H9 (cell line): ENCODE data around the gene R3HDM1. TPM values are rescaled to one million over a fixed set of nuclear protein-coding genes. Genes with fewer than 3 reads are reported as not detected.
A peak's percentile ranks its signal among the peaks of the same experiment; 100 is the strongest.

Experiments used
- DNase-seq: peaks from one replicate; pipeline ENCODE4 v3.0.0-alpha.2; 2017
- H2AFZ ChIP-seq: one replicate; pipeline ENCODE4 v1.6.1; 2013; ENCODE audit warnings: mild to moderate bottlenecking, low read length, control low read depth, moderate library complexity
- H2AK5ac ChIP-seq: 2 replicates; pipeline ENCODE4 v1.6.1; 2013; ENCODE audit warnings: low read length, control low read depth, mixed read lengths; ENCODE audit not compliant: insufficient read length
- H2BK120ac ChIP-seq: one replicate; pipeline ENCODE4 v1.6.1; 2013; ENCODE audit warnings: low read depth, mild to moderate bottlenecking, low read length, control low read depth, inconsistent platforms; ENCODE audit not compliant: poor library complexity, severe bottlenecking
- H2BK12ac ChIP-seq: 2 replicates; pipeline ENCODE4 v1.6.1; 2013; ENCODE audit warnings: low read length, control low read depth, mixed read lengths, low read depth; ENCODE audit not compliant: insufficient read length
- H2BK15ac ChIP-seq: 2 replicates; pipeline ENCODE4 v1.6.1; 2013; ENCODE audit warnings: low read depth, low read length, control low read depth
- H2BK20ac ChIP-seq: one replicate; pipeline ENCODE4 v1.6.1; 2013; ENCODE audit warnings: low read depth, mild to moderate bottlenecking, low read length, control low read depth, inconsistent platforms; ENCODE audit not compliant: poor library complexity, severe bottlenecking
- H2BK5ac ChIP-seq: 2 replicates; pipeline ENCODE4 v1.6.1; 2013; ENCODE audit warnings: low read length, control low read depth, mixed read lengths; ENCODE audit not compliant: insufficient read length
- H3K14ac ChIP-seq: 2 replicates; pipeline ENCODE4 v1.6.1; 2013; ENCODE audit warnings: low read length, control low read depth; ENCODE audit not compliant: insufficient read depth
- H3K18ac ChIP-seq: 2 replicates; pipeline ENCODE4 v1.6.1; 2013; ENCODE audit warnings: low read depth, mild to moderate bottlenecking, mixed read lengths, low read length, control low read depth; ENCODE audit not compliant: insufficient read length
- H3K23ac ChIP-seq: 2 replicates; pipeline ENCODE4 v1.6.1; 2013; ENCODE audit warnings: low read length, control low read depth, mixed read lengths, low read depth; ENCODE audit not compliant: insufficient read length
- H3K23me2 ChIP-seq: 2 replicates; pipeline ENCODE4 v1.6.1; 2013; ENCODE audit warnings: low read depth, mild to moderate bottlenecking, mixed read lengths, low read length, control low read depth; ENCODE audit not compliant: insufficient read length, poor library complexity, severe bottlenecking
- H3K27ac ChIP-seq: 2 replicates; pipeline ENCODE4 v1.5.1; 2013; ENCODE audit warnings: low read length, control low read depth, mixed read lengths, low read depth; ENCODE audit not compliant: insufficient read length
- H3K27me3 ChIP-seq: 2 replicates; pipeline ENCODE4 v1.6.1; 2013; ENCODE audit warnings: low read length, control low read depth, inconsistent platforms; ENCODE audit not compliant: insufficient read depth
- H3K4ac ChIP-seq: 2 replicates; pipeline ENCODE4 v1.6.1; 2013; ENCODE audit warnings: low read depth, mild to moderate bottlenecking, control low read depth, inconsistent platforms, low read length, moderate library complexity
- H3K4me1 ChIP-seq: 2 replicates; pipeline ENCODE4 v1.6.1; 2013; ENCODE audit warnings: low read length, control low read depth, inconsistent platforms; ENCODE audit not compliant: insufficient read depth
- H3K4me2 ChIP-seq: 2 replicates; pipeline ENCODE4 v1.6.1; 2013; ENCODE audit warnings: low read length, control low read depth, mixed read lengths; ENCODE audit not compliant: insufficient read length, insufficient read depth
- H3K56ac ChIP-seq: 2 replicates; pipeline ENCODE4 v1.6.1; 2013; ENCODE audit warnings: low read depth, mild to moderate bottlenecking, mixed read lengths, low read length, control low read depth; ENCODE audit not compliant: insufficient read length
- H3K79me1 ChIP-seq: 2 replicates; pipeline ENCODE4 v1.6.1; 2013; ENCODE audit warnings: low read depth, mild to moderate bottlenecking, moderate library complexity, low read length, control low read depth, inconsistent platforms; ENCODE audit not compliant: insufficient read depth, poor library complexity, severe bottlenecking
- H3K79me2 ChIP-seq: 2 replicates; pipeline ENCODE4 v1.6.1; 2013; ENCODE audit warnings: low read length, control low read depth, inconsistent platforms; ENCODE audit not compliant: insufficient read depth
- H3K9ac ChIP-seq: 2 replicates; pipeline ENCODE4 v1.6.1; 2013; ENCODE audit warnings: low read length, control low read depth, mixed read lengths; ENCODE audit not compliant: insufficient read length; ENCODE audit errors: extremely low read depth
- H3K9me3 ChIP-seq: one replicate; pipeline ENCODE4 v1.6.1; 2013; ENCODE audit warnings: low read depth, low read length, inconsistent platforms; ENCODE audit not compliant: control insufficient read depth
- H3T11ph ChIP-seq: one replicate; pipeline ENCODE4 v1.6.1; 2013; ENCODE audit warnings: mild to moderate bottlenecking, low read length, control low read depth, inconsistent platforms
- H4K20me1 ChIP-seq: one replicate; pipeline ENCODE4 v1.6.1; 2013; ENCODE audit not compliant: control insufficient read depth, insufficient read length, insufficient read depth
- H4K5ac ChIP-seq: 2 replicates; pipeline ENCODE4 v1.6.1; 2013; ENCODE audit warnings: low read depth, mild to moderate bottlenecking, mixed read lengths, low read length, control low read depth; ENCODE audit not compliant: insufficient read length
- H4K8ac ChIP-seq: replicated peaks from 2 replicates; pipeline ENCODE4 v1.6.1; 2013; ENCODE audit warnings: low read length, control low read depth, mixed read lengths, low read depth; ENCODE audit not compliant: insufficient read length
- H4K91ac ChIP-seq: 2 replicates; pipeline ENCODE4 v1.6.1; 2013; ENCODE audit warnings: low read depth, mild to moderate bottlenecking, moderate library complexity, mixed read lengths, low read length, control low read depth; ENCODE audit not compliant: insufficient read length
- H3K27ac Mint-ChIP-seq, 3 experiments: 2 replicates in 2 of 3; 3 replicates in 1 of 3; pipeline ENCODE4 v1.8.0; 2020 to 2021; ENCODE audit warnings: mixed read lengths in 3 of 3, mild to moderate bottlenecking in 1 of 3, moderate library complexity in 1 of 3
- H3K27me3 Mint-ChIP-seq: 2 replicates; pipeline ENCODE4 v1.8.0; 2021; ENCODE audit warnings: low read depth, mild to moderate bottlenecking, moderate library complexity, mixed read lengths
- H3K36me3 Mint-ChIP-seq, 3 experiments: 2 replicates in 2 of 3; 3 replicates in 1 of 3; pipeline ENCODE4 v1.8.0; 2020 to 2021; ENCODE audit warnings: low read depth in 3 of 3, mixed read lengths in 3 of 3; ENCODE audit not compliant: insufficient read depth in 1 of 3
- H3K4me1 Mint-ChIP-seq, 2 experiments: 2 replicates each; pipeline ENCODE4 v1.8.0; 2020; ENCODE audit warnings: mixed read lengths in 2 of 2
- H3K4me3 Mint-ChIP-seq, 2 experiments: 2 replicates in 1 of 2; 3 replicates in 1 of 2; pipeline ENCODE4 v1.8.0; 2020 to 2021; ENCODE audit warnings: mild to moderate bottlenecking in 2 of 2, mixed read lengths in 2 of 2, moderate library complexity in 1 of 2
- H3K9me3 Mint-ChIP-seq, 2 experiments: 2 replicates in 1 of 2; 3 replicates in 1 of 2; pipeline ENCODE4 v1.8.0; 2020; ENCODE audit warnings: mild to moderate bottlenecking in 2 of 2, mixed read lengths in 2 of 2, moderate library complexity in 1 of 2
- CTCF ChIP-seq: fragments of 200-600 bp; sonication (generic); conservative IDR thresholded peaks from 3 replicates; pipeline ENCODE4 v1.8.0; 2021; ENCODE audit warnings: antibody characterized with exemption, mild to moderate bottlenecking
- WGBS: extraction: QIAGEN DNeasy Blood & Tissue Kit; methylation state at CpG from one replicate; pipeline ENCODE4 v1.1.7; 2013; ENCODE audit warnings: missing lambda C conversion rate, low lambda C conversion rate, mixed read lengths; ENCODE audit not compliant: insufficient read length; ENCODE audit errors: extremely low coverage; 5-methylcytosine and 5-hydroxymethylcytosine counted together
- total RNA-seq: library from RNA; stranded (reverse); gene quantifications from 2 replicates; pipeline ENCODE4 v1.2.1, GENCODE V29; 2021

R3HDM1 gene
- total RNA-seq, 1 experiment from 2014 or later: 58.8 TPM

DNA sequence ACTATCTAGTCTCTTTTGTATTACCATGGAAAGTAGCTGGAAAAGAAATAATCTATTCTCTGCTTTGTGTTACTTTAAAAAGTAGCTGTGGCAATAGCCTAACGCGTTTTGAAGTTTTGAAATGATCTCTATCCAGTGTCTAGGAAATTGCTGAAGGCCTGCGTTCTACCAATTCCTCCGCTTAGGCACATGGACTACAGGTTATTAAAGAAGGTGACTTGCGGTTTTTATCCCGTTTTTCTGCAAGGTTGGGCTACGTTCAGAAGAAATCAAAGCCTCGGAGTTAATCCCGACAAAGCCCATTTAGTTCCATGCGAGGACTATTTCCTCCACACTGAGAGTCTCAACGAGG, 209.7 kb downstream of the R3HDM1 start:
- peaks cover 13% of the 10 kb centered on the region; the same call in 1 of the 2 replicates for H3K79me2 ChIP-seq
- H3K56ac ChIP-seq: no peak overlapping the region
- no peak overlapping the region for H3K4me2 ChIP-seq
- H3K9me3 ChIP-seq: no peaks in the 10 kb centered on the region
- no peak overlapping the region for H4K91ac ChIP-seq
- Mint-ChIP-seq H3K4me1 (peaks cover 16 to 17% of the 10 kb centered on the region in 2 experiments), H3K36me3 (no peaks in the 10 kb centered on the region; a peak in 1 of 7 replicates), H3K9me3 (no peaks in the 10 kb centered on the region; a peak in 1 of 5 replicates), H3K4me3 (peak overlapping the region in 1 of 2 experiments; percentile 98; a peak in 2 of 5 replicates), H3K27ac (peak overlapping the region in 1 of 3 experiments; percentile 25; a peak in 1 of 7 replicates), H3K27me3 (no peaks in the 10 kb centered on the region)
- H2AFZ ChIP-seq: no peak overlapping the region
- H3K4me1 ChIP-seq: no peaks in the 10 kb centered on the region
- H3K4ac ChIP-seq: no peak overlapping the region
- no peak overlapping the region for H2BK20ac ChIP-seq
- H3K14ac ChIP-seq: no peak overlapping the region
- H3T11ph ChIP-seq: no peak overlapping the region
- no peak overlapping the region for H3K9ac ChIP-seq
- DNase-seq: no peak
- no peak overlapping the region for H4K8ac ChIP-seq
- no peak overlapping the region for H3K18ac ChIP-seq
- H3K79me1 ChIP-seq: no peaks in the 10 kb centered on the region
- no peak overlapping the region for H2BK15ac ChIP-seq
- no CpG with 5 or more reads among the region's 11 CpGs for WGBS
- H3K23me2 ChIP-seq: no peaks in the 10 kb centered on the region
- H2AK5ac ChIP-seq: no peak overlapping the region
- H2BK120ac ChIP-seq: no peak overlapping the region
- no peak overlapping the region for H2BK5ac ChIP-seq
- H3K23ac ChIP-seq: no peak overlapping the region
- no peak overlapping the region for H4K5ac ChIP-seq
- H3K27me3 ChIP-seq: no peaks in the 10 kb centered on the region
- no peaks in the 10 kb centered on the region for H4K20me1 ChIP-seq
- no peak overlapping the region for H3K27ac ChIP-seq
- no peak for TF ChIP-seq CTCF
- no peak overlapping the region for H2BK12ac ChIP-seq
